Stimulated activated CD8-positive, alpha-beta memory T cell treated with anti-CD3 and anti-CD28 coated beads, Interleukin-12 subunit alpha, Interleukin-12 subunit beta, amount 100 ng/mL, for 24 hours (primary cell): Measurements from ENCODE around the gene EPC1.
"Not testable (repeated sequence)": the region's sequence is repeated elsewhere in the genome, so short reads cannot be mapped to it uniquely, and the experiment has no call there.

Source experiments
- DNase-seq: peaks from one replicate; pipeline ENCODE4 v3.0.0-alpha.2; 2020; ENCODE audit errors: extremely low read depth

The EPC1 gene

GRCh38 chr10:32232378-32232777 lies 114.6 kb downstream of the EPC1 start:
- DNase-seq = no peak

- not testable (repeated sequence) for DNase-seq
Observed at GRCh38 chr10:32229788-32230187, 117.2 kb downstream of the EPC1 start.

- no peak for DNase-seq
Observed at GRCh38 chr10:32229170-32229569, 117.8 kb downstream of the EPC1 start.

- no peak for DNase-seq
Observed at GRCh38 chr10:32227802-32228201, 119.2 kb downstream of the EPC1 start.

- no peak for DNase-seq
Observed at GRCh38 chr10:32226624-32227023, 120.3 kb downstream of the EPC1 start.

- no peak for DNase-seq
Observed at GRCh38 chr10:32225976-32226375, 121.0 kb downstream of the EPC1 start.

- not testable (repeated sequence) for DNase-seq
Observed at GRCh38 chr10:32222376-32222775, 124.6 kb downstream of the EPC1 start.

GRCh38 chr10:32219156-32219555 lies 127.8 kb downstream of the EPC1 start:
- DNase-seq = not testable (repeated sequence)

GRCh38 chr10:32218206-32219044 lies 128.5 kb downstream of the EPC1 start:
- DNase-seq = not testable (repeated sequence)
